Smooth muscle cell (in vitro differentiated cells): ENCODE results near the gene IGSF22. TPM values are rescaled to one million over a fixed set of nuclear protein-coding genes. Genes with fewer than 3 reads are reported as not detected.
A peak's percentile ranks its signal among the peaks of the same experiment; 100 is the strongest.

Experiments used
- DNase-seq: peaks from one replicate; lab custom pipeline; 2025; ENCODE audit not compliant: unreplicated experiment; lab: John Stamatoyannopoulos, UW
- H2AFZ ChIP-seq: fragments of 200-600 bp; sonication (generic); 2 replicates; pipeline ENCODE4 v1.6.0; 2016; ENCODE audit warnings: antibody characterized with exemption, low read depth, mild to moderate bottlenecking
- H3F3A ChIP-seq: fragments of 200-600 bp; sonication (generic); 2 replicates; pipeline ENCODE4 v1.6.0; 2017; ENCODE audit warnings: antibody characterized with exemption, low read depth
- H3K27ac ChIP-seq: fragments of 200-600 bp; sonication (generic); 2 replicates; pipeline ENCODE4 v1.5.1; 2016; ENCODE audit warnings: low read depth, mild to moderate bottlenecking
- H3K27me3 ChIP-seq: fragments of 200-600 bp; sonication (generic); 2 replicates; pipeline ENCODE4 v1.6.1; 2016; ENCODE audit warnings: low read depth, mild to moderate bottlenecking
- H3K36me3 ChIP-seq: fragments of 200-600 bp; sonication (generic); 2 replicates; pipeline ENCODE4 v1.5.1; 2016; ENCODE audit warnings: low read depth
- H3K4me1 ChIP-seq: fragments of 200-600 bp; sonication (generic); 2 replicates; pipeline ENCODE4 v1.5.1; 2016; ENCODE audit warnings: low read depth
- H3K4me2 ChIP-seq: fragments of 200-600 bp; sonication (generic); 2 replicates; pipeline ENCODE4 v1.6.0; 2016; ENCODE audit warnings: mild to moderate bottlenecking
- H3K4me3 ChIP-seq: fragments of 200-600 bp; sonication (generic); 2 replicates; pipeline ENCODE4 v1.5.1; 2016; ENCODE audit warnings: mild to moderate bottlenecking
- H3K79me2 ChIP-seq: fragments of 200-600 bp; sonication (generic); 2 replicates; pipeline ENCODE4 v1.6.0; 2016; ENCODE audit warnings: low read depth, mild to moderate bottlenecking
- H3K9ac ChIP-seq: fragments of 200-600 bp; sonication (generic); 2 replicates; pipeline ENCODE4 v1.6.0; 2016; ENCODE audit warnings: low read depth
- H3K9me3 ChIP-seq: fragments of 200-600 bp; sonication (generic); replicated peaks from 2 replicates; pipeline ENCODE4 v1.5.1; 2016; ENCODE audit warnings: low read depth
- H4K20me1 ChIP-seq: fragments of 200-600 bp; sonication (generic); 2 replicates; pipeline ENCODE4 v1.6.0; 2016; ENCODE audit warnings: low read depth
- WGBS: methylation state at CpG from one replicate; pipeline ENCODE4 v1.1.7; 2016; ENCODE audit warnings: low lambda C conversion rate; 5-methylcytosine and 5-hydroxymethylcytosine counted together
- polyA plus RNA-seq: library from polyadenylated mRNA; unstranded; fragments of >200 nt; fragmentation: Nextera tagmentation; extraction: Ambion mirVana; gene quantifications from 2 replicates; pipeline ENCODE4 v1.2.1, GENCODE V29; 2016
- total RNA-seq: library from RNA; depleted of rRNA; stranded (reverse); fragments of >200 nt; gene quantifications from 2 replicates; pipeline ENCODE4 v1.2.3, GENCODE V29; 2014
- TF ChIP-seq, protein P1 (sequence below): fragments of 200-600 bp; sonication (generic); IDR thresholded peaks from 2 replicates; pipeline ENCODE4 v1.5.1; 2017; ENCODE audit warnings: borderline replicate concordance, mild to moderate bottlenecking, antibody characterized with exemption; ENCODE audit not compliant: insufficient read depth, poor library complexity, severe bottlenecking

Gene IGSF22
- total and polyA plus RNA-seq, 2 experiments from 2014 or later, result not detected

DNA sequence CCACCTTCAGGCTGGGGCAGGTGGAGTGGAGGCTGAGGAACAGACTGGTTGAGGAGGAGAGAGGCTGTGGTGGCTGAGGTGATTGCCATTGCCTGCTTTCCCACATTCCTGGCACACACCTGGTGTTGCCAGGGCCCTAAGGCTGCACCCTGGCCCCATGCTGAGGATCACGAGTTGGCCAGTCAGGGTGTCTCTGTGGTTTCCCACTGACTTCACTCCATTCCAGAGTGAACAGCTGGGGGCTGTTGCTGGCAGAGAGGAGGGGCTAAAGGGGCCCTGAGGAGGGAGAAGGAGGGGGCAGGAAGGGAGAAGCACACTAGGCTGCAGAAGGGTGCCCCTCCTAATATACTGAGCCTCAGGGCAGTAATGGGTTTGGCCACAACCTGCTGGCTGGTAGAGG lies 25.6 kb downstream of the IGSF22 start:
- TF ChIP-seq, protein P1, sequence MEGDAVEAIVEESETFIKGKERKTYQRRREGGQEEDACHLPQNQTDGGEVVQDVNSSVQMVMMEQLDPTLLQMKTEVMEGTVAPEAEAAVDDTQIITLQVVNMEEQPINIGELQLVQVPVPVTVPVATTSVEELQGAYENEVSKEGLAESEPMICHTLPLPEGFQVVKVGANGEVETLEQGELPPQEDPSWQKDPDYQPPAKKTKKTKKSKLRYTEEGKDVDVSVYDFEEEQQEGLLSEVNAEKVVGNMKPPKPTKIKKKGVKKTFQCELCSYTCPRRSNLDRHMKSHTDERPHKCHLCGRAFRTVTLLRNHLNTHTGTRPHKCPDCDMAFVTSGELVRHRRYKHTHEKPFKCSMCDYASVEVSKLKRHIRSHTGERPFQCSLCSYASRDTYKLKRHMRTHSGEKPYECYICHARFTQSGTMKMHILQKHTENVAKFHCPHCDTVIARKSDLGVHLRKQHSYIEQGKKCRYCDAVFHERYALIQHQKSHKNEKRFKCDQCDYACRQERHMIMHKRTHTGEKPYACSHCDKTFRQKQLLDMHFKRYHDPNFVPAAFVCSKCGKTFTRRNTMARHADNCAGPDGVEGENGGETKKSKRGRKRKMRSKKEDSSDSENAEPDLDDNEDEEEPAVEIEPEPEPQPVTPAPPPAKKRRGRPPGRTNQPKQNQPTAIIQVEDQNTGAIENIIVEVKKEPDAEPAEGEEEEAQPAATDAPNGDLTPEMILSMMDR, result no peak

DNA sequence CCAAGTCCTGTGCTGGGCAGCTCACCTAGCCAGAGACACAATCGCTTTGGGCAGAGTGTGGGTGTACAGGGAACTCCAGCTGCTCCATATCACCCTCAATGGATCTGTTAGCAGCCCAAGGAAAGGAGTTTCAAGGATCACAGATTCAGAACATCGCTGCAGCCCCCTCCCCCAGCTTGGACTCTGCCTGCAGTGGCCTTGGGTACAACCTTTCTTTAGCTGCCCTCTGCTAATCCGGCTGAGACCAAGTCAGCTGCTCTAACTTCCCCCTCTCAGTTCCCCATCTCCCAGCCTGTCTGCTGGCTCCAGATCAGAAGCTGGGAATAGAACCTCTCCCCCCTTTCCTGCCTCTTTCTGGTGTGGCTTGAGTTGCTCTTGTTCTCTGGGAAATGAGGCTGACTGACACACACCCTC lies 26.1 kb downstream of the IGSF22 start:
- WGBS, result 85% methylated on average over 3 of the region's 3 CpGs
- Histone ChIP-seq H3K27me3 (no peaks in the 10 kb centered on the region), H3K9me3 (no peaks in the 10 kb centered on the region), H3F3A (peaks cover 2% of the 10 kb centered on the region), H3K4me1 (no peaks in the 10 kb centered on the region), H4K20me1 (no peaks in the 10 kb centered on the region), H3K36me3 (no peaks in the 10 kb centered on the region), H3K4me2 (peak overlapping the region; percentile 87), H3K9ac (no peak overlapping the region), H2AFZ (no peak overlapping the region), H3K4me3 (peak overlapping the region; percentile 77), H3K79me2 (no peaks in the 10 kb centered on the region), H3K27ac (no peak overlapping the region)
- TF ChIP-seq, protein P1, result no peak
- no peak for DNase-seq

More for the DNA sequence above, 25.6 kb downstream of the IGSF22 start:
- Histone ChIP-seq H3K27ac (no peak overlapping the region), H3K4me1 (no peaks in the 10 kb centered on the region), H4K20me1 (no peaks in the 10 kb centered on the region), H2AFZ (no peak overlapping the region), H3K4me3 (no peak overlapping the region), H3K9me3 (no peaks in the 10 kb centered on the region), H3K79me2 (no peaks in the 10 kb centered on the region), H3K27me3 (no peaks in the 10 kb centered on the region), H3K9ac (no peak overlapping the region), H3F3A (peaks cover 2% of the 10 kb centered on the region), H3K36me3 (no peaks in the 10 kb centered on the region), H3K4me2 (no peak overlapping the region)
- 67% methylated on average over 1 of the region's 1 CpG for WGBS
- DNase-seq, result no peak

DNA sequence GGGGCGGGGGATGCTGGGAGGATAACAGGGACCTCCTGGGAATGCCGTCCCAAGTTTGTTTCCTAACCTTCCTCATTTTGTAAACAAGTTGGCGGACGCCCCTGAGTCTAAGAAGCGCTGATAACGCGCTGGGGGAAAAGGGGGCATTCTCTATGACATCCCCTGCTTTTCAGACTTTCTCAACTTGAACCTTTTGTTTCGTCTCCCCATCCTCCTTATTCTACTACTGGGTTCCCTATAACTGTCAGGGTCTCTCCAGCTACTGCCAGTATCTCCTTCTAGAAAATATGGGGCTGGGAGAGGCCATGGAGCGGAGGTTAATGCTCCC lies 26.8 kb downstream of the IGSF22 start:
- 13% methylated on average over 7 of the region's 9 CpGs for WGBS
- no peaks in the 10 kb centered on the region for H3K9me3 ChIP-seq
- H3K4me1 ChIP-seq, result no peaks in the 10 kb centered on the region
- H3K36me3 ChIP-seq, result no peaks in the 10 kb centered on the region
- H3K4me2 ChIP-seq, result peak overlapping the region; percentile 87
- no peak overlapping the region for H3K27ac ChIP-seq
- TF ChIP-seq, protein P1, result no peak
- no peaks in the 10 kb centered on the region for H4K20me1 ChIP-seq
- DNase-seq, result no peak
- H3K4me3 ChIP-seq, result peak overlapping the region; percentile 77
- peak overlapping the region; percentile 76 for H2AFZ ChIP-seq
- no peaks in the 10 kb centered on the region for H3K27me3 ChIP-seq
- H3K9ac ChIP-seq, result peak overlapping the region; percentile 67
- H3K79me2 ChIP-seq, result no peaks in the 10 kb centered on the region
- peaks cover 2% of the 10 kb centered on the region for H3F3A ChIP-seq

DNA sequence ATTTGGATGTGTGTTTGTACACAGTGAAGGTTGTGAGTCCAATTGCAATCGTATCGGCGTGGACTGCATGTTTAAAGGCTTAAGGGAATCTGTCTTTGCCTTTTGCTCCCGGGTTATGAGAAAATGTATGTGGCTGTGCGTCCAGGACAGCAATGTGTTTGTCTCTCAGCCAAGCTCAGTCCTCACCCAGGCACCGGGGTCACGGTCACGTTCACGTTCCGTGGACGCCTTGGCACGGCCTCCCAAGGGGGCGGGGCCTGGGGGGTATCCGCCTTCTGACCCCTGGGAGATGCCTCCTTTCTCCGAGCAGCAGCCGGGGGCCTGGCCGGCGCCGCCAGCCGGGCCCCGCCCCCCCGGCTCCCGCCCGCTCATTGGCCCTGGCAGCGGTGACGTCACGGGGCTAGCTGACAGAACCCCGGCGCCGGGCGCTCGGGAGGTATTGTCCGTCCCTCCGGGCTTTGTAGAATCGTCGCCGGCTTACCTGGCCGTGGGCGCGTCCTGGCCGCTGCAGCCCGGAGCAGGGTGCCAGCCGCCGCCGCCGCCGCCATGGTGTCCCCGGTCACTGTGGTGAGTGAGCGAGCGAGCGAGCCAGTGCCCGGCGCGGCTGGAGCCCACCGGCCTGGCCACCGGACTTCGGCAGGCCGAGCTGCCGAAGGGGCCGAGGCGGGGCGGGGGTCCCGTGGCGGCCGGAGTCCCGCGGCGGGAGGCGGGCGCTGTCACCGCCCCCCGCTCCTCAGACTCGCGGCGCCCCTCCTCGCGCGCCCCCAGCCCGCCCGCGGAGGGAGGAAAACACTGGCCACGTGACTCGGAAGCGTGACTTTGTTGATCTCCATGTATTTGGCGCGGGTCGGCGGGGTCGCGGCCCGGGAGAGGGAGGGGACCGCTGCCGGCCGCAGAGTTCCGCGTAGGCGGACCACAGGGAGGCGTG lies 27.4 kb downstream of the IGSF22 start, which contains the start of gene TMEM86A:
TSS of gene TMEM86A (plus strand) at position 439 of the 928 bp plus-strand sequence. CDS start at position 547, 108 bp downstream.
- Histone ChIP-seq H2AFZ (peak within 1 kb of the TSS; percentile 76), H3K36me3 (no peaks in the 10 kb centered on the region), H3K9me3 (no peaks in the 10 kb centered on the region), H3F3A (peaks cover 2% of the 10 kb centered on the region), H3K4me2 (peak within 1 kb of the TSS; percentile 87), H3K79me2 (no peaks in the 10 kb centered on the region), H3K4me1 (no peaks in the 10 kb centered on the region), H3K27me3 (no peaks in the 10 kb centered on the region), H3K9ac (peak within 1 kb of the TSS; percentile 67), H4K20me1 (no peaks in the 10 kb centered on the region), H3K4me3 (peak within 1 kb of the TSS; percentile 77), H3K27ac (no peak within 1 kb of the TSS)
- DNase-seq, result peak; percentile 83
- 3% methylated on average over 46 of the region's 98 CpGs for WGBS
- TF ChIP-seq, protein P1, result no peak
